ENCODE results near the gene CLPSL2. TPM values are rescaled to one million over a fixed set of nuclear protein-coding genes. Genes with fewer than 3 reads are reported as not detected.

Gene CLPSL2
- total and polyA plus RNA-seq, 8 donors = not detected

DNA sequence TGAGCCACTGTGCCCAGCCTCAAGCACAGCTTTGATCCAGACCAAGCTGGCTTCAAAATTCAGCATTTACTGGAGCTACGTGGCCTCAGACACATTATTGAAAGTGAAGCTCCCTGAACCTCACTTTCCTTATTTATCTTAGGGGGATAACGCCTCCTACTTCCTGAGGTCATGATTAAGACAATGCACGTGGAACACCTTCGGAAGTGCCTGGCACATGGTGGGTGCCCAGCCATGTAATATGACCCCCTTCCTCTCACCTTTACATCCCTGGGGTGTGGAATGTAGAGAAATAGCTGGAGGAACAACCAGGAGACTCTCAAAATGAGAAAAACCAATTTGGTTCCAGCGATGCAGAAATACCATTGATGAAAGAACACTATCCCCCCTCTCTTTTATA lies 22.3 kb downstream of the CLPSL2 start:
- no peak for DNase-seq
- H3K27ac ChIP-seq = no peak overlapping the region
- intact Hi-C loops (cut with DNase I; ENCODE audit: low total_unique reads) = no loop called here
- no peaks in the 10 kb centered on the region for H3K4me1 ChIP-seq
- H3K4me3 ChIP-seq = no peak overlapping the region
- TF ChIP-seq EP300 (IDR thresholded peaks at IDR 0.05) (no peak), POLR2A (IDR thresholded peaks at IDR 0.05) (no peak)
- H3K9me3 ChIP-seq = no peaks in the 10 kb centered on the region
- WGBS, 5 donors = 62 to 74% (median 69%) methylated on average over 5 of the region's 5 CpGs
- H3K36me3 ChIP-seq = no peaks in the 10 kb centered on the region
- H3K27me3 ChIP-seq = peaks cover 0 to 17% (median 0%) of the 10 kb centered on the region in 3 donors

DNA sequence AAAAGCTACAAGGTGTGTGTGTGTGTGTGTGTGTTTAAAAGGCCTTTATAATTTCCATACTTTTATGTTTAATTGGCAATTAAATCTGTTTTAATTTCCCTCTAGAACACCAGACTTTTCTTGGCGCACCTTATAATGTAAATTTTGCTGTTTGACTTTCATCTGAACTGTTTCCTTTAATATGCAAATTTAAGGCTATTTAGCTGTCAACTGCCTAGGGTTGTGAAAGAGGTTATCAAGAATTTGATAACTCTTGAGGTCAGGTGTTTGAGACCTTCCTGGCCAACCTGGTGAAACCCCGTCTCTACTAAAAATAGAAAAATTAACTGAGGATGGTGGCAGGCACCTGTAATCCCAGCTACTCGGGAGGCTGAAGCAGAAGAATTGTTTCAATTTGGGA lies 24.8 kb downstream of the CLPSL2 start:
- TF ChIP-seq, protein P1, sequence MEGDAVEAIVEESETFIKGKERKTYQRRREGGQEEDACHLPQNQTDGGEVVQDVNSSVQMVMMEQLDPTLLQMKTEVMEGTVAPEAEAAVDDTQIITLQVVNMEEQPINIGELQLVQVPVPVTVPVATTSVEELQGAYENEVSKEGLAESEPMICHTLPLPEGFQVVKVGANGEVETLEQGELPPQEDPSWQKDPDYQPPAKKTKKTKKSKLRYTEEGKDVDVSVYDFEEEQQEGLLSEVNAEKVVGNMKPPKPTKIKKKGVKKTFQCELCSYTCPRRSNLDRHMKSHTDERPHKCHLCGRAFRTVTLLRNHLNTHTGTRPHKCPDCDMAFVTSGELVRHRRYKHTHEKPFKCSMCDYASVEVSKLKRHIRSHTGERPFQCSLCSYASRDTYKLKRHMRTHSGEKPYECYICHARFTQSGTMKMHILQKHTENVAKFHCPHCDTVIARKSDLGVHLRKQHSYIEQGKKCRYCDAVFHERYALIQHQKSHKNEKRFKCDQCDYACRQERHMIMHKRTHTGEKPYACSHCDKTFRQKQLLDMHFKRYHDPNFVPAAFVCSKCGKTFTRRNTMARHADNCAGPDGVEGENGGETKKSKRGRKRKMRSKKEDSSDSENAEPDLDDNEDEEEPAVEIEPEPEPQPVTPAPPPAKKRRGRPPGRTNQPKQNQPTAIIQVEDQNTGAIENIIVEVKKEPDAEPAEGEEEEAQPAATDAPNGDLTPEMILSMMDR (IDR thresholded peaks at IDR 0.05) = no peak
- TF ChIP-seq EP300 (IDR thresholded peaks at IDR 0.05) = no peak
- WGBS, 5 donors = 23 to 49% (median 35%) methylated on average over 3 of the region's 3 CpGs
- H3K9me3 ChIP-seq = no peaks in the 10 kb centered on the region
- no peak for DNase-seq
- H3K36me3 ChIP-seq = no peaks in the 10 kb centered on the region
- peaks cover 0 to 33% (median 11%) of the 10 kb centered on the region in 3 donors for H3K27me3 ChIP-seq
- H3K27ac ChIP-seq = no peak overlapping the region
- H3K4me3 ChIP-seq = no peak overlapping the region
- intact Hi-C loops (cut with DNase I; ENCODE audit: low total_unique reads) = no loop called here
- peaks cover 0 to 9% (median 8%) of the 10 kb centered on the region in 4 donors for H3K4me1 ChIP-seq

DNA sequence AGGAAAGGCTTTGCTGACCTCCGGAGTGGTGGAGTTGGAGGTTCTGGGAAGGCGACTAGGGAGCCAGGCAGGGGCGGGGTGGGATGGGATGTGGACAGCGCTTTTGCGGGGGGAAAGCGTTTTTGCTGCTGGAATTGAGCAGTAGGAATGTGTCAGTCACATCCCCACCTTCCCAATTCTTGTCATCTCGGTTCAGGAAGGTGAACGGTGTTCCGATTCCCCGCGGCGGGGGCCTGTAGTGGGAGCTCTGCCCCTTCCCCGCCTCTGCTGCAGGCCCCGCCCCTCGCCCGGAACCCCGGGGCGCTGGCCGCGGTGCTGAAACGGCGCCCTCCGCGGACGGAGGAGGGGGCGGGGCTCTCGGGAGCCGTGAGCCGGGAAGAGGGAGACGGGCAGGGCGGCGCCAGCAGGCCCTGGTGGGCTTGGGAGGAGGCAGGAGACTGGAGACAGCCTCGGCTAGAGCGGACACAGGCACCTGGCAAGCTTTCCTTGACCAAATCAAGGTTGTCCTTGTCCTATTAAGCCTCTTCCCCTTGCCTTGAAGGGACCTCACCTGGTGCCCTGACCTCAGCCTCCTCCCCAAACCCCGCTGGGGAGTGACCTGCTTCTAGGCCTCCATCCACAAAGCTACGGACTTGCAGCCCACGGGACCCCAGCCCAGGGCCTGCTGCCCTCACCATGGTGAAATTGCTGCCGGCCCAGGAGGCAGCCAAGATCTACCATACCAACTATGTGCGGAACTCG lies 28.8 kb downstream of the CLPSL2 start, which contains the start of gene LHFPL5:
Gene LHFPL5 (plus strand): TSS at position 357 of the 741 bp plus-strand sequence. CDS start 319 bp downstream, at position 676.
- H3K27ac ChIP-seq = no peak within 1 kb of the TSS
- peaks cover 0 to 9% (median 8%) of the 10 kb centered on the region in 4 donors for H3K4me1 ChIP-seq
- no peaks in the 10 kb centered on the region for H3K9me3 ChIP-seq
- intact Hi-C loops (cut with DNase I; ENCODE audit: low total_unique reads) = no loop called here
- H3K27me3 ChIP-seq = peaks cover 0 to 54% (median 12%) of the 10 kb centered on the region in 3 donors
- DNase-seq = peak; percentile 49 to 87
- no peaks in the 10 kb centered on the region for H3K36me3 ChIP-seq
- TF ChIP-seq, protein P1 (IDR thresholded peaks at IDR 0.05) = no peak
- no peak for TF ChIP-seq EP300 (IDR thresholded peaks at IDR 0.05)
- TF ChIP-seq POLR2A (IDR thresholded peaks at IDR 0.05) = no peak
- no peak for TF ChIP-seq POLR2AphosphoS5 (IDR thresholded peaks at IDR 0.05)
- 12 to 22% (median 13%) methylated on average over 18 to 40 of the region's 40 CpGs for WGBS, 5 donors
- H3K4me3 ChIP-seq = peak within 1 kb of the TSS; percentile 3 to 37 (median 23)

DNA sequence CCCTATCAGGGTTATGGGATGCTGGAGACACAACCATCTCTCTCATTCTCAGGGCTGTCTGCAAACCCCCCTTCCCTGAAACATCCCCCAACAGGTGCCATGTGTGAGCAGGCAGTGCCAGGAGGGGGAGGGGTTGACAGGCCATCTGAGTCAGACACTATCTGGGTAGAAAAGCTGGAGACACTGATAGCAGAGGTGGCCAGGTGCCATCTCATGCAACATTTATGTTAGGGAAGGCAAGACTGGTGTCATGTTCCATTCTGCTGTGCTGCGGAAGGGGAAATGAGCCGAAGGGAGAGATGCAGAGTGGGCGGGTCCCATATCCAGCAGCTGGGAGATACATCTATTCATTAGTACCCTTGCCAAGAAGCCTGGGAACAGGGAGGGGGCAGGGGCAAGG lies 32.3 kb downstream of the CLPSL2 start:
- TF ChIP-seq, protein P1 (IDR thresholded peaks at IDR 0.05) = no peak
- TF ChIP-seq POLR2AphosphoS5 (IDR thresholded peaks at IDR 0.05) = no peak
- no peak for TF ChIP-seq EP300 (IDR thresholded peaks at IDR 0.05)
- TF ChIP-seq POLR2A (IDR thresholded peaks at IDR 0.05) = no peak
- Histone ChIP-seq H3K9me3 (no peaks in the 10 kb centered on the region), H3K4me1 (peaks cover 0 to 15% (median 8%) of the 10 kb centered on the region in 4 donors)

DNA sequence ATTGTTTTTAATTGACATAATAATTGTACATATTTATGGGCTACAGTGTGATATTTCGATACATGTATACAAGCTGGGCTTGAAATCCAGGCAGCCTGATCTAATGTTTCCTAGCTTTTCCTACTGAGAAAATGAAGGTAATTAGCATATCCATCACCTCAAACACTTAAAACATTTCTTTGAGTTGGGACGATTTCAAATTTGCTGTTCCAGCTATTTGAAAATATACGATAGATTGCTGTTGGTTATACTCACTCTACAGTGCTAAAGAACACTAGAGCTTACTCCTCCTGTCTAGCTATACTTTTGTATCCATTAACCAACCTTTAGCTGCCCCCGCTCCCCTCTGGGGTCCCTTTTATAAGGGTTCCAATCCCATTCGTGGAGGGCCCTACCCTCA lies 33.4 kb downstream of the CLPSL2 start:
- no peak overlapping the region for H3K4me3 ChIP-seq
- intact Hi-C loops (cut with DNase I; ENCODE audit: low total_unique reads) = no loop called here
- peaks cover 0 to 54% (median 12%) of the 10 kb centered on the region in 3 donors for H3K27me3 ChIP-seq
- no peak for DNase-seq
- peaks cover 0 to 15% (median 7%) of the 10 kb centered on the region in 4 donors for H3K4me1 ChIP-seq
- WGBS, 5 donors = 78 to 86% (median 79%) methylated on average over 5 of the region's 5 CpGs
- H3K36me3 ChIP-seq = no peaks in the 10 kb centered on the region
- no peaks in the 10 kb centered on the region for H3K9me3 ChIP-seq
- no peak overlapping the region for H3K27ac ChIP-seq
- TF ChIP-seq, protein P1 (IDR thresholded peaks at IDR 0.05) = no peak
- TF ChIP-seq EP300 (IDR thresholded peaks at IDR 0.05) = no peak
- TF ChIP-seq POLR2AphosphoS5 (IDR thresholded peaks at IDR 0.05) = no peak
- TF ChIP-seq POLR2A (IDR thresholded peaks at IDR 0.05) = no peak

More for the DNA sequence above, 32.3 kb downstream of the CLPSL2 start:
- H3K27ac ChIP-seq = no peak overlapping the region
- no peaks in the 10 kb centered on the region for H3K36me3 ChIP-seq
- peaks cover 0 to 54% (median 12%) of the 10 kb centered on the region in 3 donors for H3K27me3 ChIP-seq
- no peak for DNase-seq
- 52 to 67% (median 62%) methylated on average over 3 of the region's 3 CpGs for WGBS, 5 donors
- H3K4me3 ChIP-seq = no peak overlapping the region
- intact Hi-C loops (cut with DNase I; ENCODE audit: low total_unique reads) = no loop called here

Measured in stomach (tissue), 9 donors.